Astrocyte (in vitro differentiated cells and primary cell): ENCODE data around the gene TYRP1. TPM values are rescaled to one million over a fixed set of nuclear protein-coding genes. Genes with fewer than 3 reads are reported as not detected.

Experiments
- total RNA-seq: library from RNA; stranded (reverse); gene quantifications from 2 replicates; pipeline ENCODE4 v1.2.1, GENCODE V29; 2021

Gene TYRP1
- total RNA-seq, 1 donor from 2014 or later = 0.73 TPM

Other genes starting within 250 kb of the TYRP1 start
- 9.0 and 13.3 TPM in 2 replicates for gene LURAP1L, start 81.6 kb downstream of the TYRP1 start, total RNA-seq